Keratinocyte (primary cell): ENCODE data around the gene SAMD11. TPM values are rescaled to one million over a fixed set of nuclear protein-coding genes. Genes with fewer than 3 reads are reported as not detected.

Source experiments
- DNase-seq: peaks from one replicate; pipeline ENCODE4 v3.0.0-alpha.2; 2011; ENCODE audit warnings: low read depth, missing footprints, low spot score
- FAIRE-seq: peaks from 2 replicates; lab custom pipeline; 2011; peaks lifted over from hg19 to GRCh38; lab: Jason Lieb, UNC
- H2AFZ ChIP-seq: 2 replicates; pipeline ENCODE4 v1.6.0; 2012; ENCODE audit warnings: low read length, control low read depth, inconsistent platforms; ENCODE audit not compliant: control insufficient read depth
- H3K27ac ChIP-seq: 2 replicates; pipeline ENCODE4 v1.5.1; 2011; ENCODE audit warnings: low read length; ENCODE audit not compliant: control insufficient read depth, insufficient read depth
- H3K27me3 ChIP-seq: 3 replicates; pipeline ENCODE4 v1.6.0; 2011; ENCODE audit warnings: low read length; ENCODE audit not compliant: control insufficient read depth, insufficient read depth; ENCODE audit errors: extremely low read depth
- H3K36me3 ChIP-seq, 2 experiments: 2 replicates in 1 of 2; 3 replicates in 1 of 2; pipeline ENCODE4 v1.5.1; 2011; ENCODE audit warnings: low read length in 2 of 2, mild to moderate bottlenecking in 1 of 2; ENCODE audit not compliant: control insufficient read depth in 2 of 2, insufficient read depth in 2 of 2; ENCODE audit errors: extremely low read depth in 1 of 2
- H3K4me1 ChIP-seq: 3 replicates; pipeline ENCODE4 v1.5.1; 2011; ENCODE audit warnings: low read length; ENCODE audit not compliant: control insufficient read depth, insufficient read depth; ENCODE audit errors: extremely low read depth
- H3K4me2 ChIP-seq: 3 replicates; pipeline ENCODE4 v1.6.0; 2011; ENCODE audit warnings: low read depth, low read length; ENCODE audit not compliant: control insufficient read depth, insufficient read depth; ENCODE audit errors: extremely low read depth
- H3K4me3 ChIP-seq, 3 experiments: fragments of 200-600 bp in 1 of 3; sonication (generic) in 1 of 3; 2 replicates in 2 of 3; 3 replicates in 1 of 3; pipeline ENCODE4 v1.5.1; 2011 to 2016; ENCODE audit warnings: low read length in 3 of 3, mild to moderate bottlenecking in 3 of 3, control low read depth in 2 of 3, inconsistent platforms in 1 of 3, low read depth in 1 of 3, mixed read lengths in 1 of 3, mixed run types in 1 of 3, moderate library complexity in 1 of 3; ENCODE audit not compliant: control insufficient read depth in 2 of 3, insufficient read depth in 2 of 3; ENCODE audit errors: extremely low read depth in 1 of 3
- H3K79me2 ChIP-seq: 2 replicates; pipeline ENCODE4 v1.6.0; 2012; ENCODE audit warnings: low read length; ENCODE audit not compliant: control insufficient read depth, insufficient read depth
- H3K9ac ChIP-seq: 3 replicates; pipeline ENCODE4 v1.6.0; 2011; ENCODE audit warnings: low read length; ENCODE audit not compliant: control insufficient read depth, insufficient read depth; ENCODE audit errors: extremely low read depth
- H3K9me1 ChIP-seq: 3 replicates; pipeline ENCODE4 v1.6.0; 2011; ENCODE audit warnings: low read length; ENCODE audit not compliant: control insufficient read depth, insufficient read depth; ENCODE audit errors: extremely low read depth
- H3K9me3 ChIP-seq: 2 replicates; pipeline ENCODE4 v1.5.1; 2012; ENCODE audit warnings: low read depth, low read length; ENCODE audit not compliant: control insufficient read depth
- H4K20me1 ChIP-seq: 3 replicates; pipeline ENCODE4 v1.6.0; 2011; ENCODE audit warnings: low read length; ENCODE audit not compliant: control insufficient read depth, insufficient read depth; ENCODE audit errors: extremely low read depth
- CTCF ChIP-seq, 3 experiments: IDR thresholded peaks in 1 of 3; conservative IDR thresholded peaks in 1 of 3; optimal IDR thresholded peaks in 1 of 3; 2 replicates in 2 of 3; 3 replicates in 1 of 3; pipeline versions ENCODE3 to v1.5.1; 2011; ENCODE audit warnings: low read length in 3 of 3, mild to moderate bottlenecking in 3 of 3, moderate library complexity in 2 of 3, control low read depth in 1 of 3, inconsistent platforms in 1 of 3; ENCODE audit not compliant: insufficient read depth in 2 of 3; ENCODE audit errors: extremely low read depth in 1 of 3
- EZH2 ChIP-seq: IDR thresholded peaks from one replicate; pipeline ENCODE4 v1.6.1; 2012; ENCODE audit warnings: inconsistent platforms, mild to moderate bottlenecking, low read length, moderate library complexity
- dilution Hi-C: fragments of 300-500 bp; cut with MboI; formaldehyde crosslinking; loops from one replicate; pipeline ENCODE4 v1.7.0; 2020; ENCODE audit warnings: low sequenced_read_pairs; ENCODE audit not compliant: extremely low pct_ligation_motif_present
- polyA plus RNA-seq, 5 experiments: library from polyadenylated mRNA; depleted of rRNA in 3 of 5; stranded (reverse) in 3 of 5; stranded (forward) in 1 of 5; unstranded in 1 of 5; fragments of >200 nt; gene quantifications; 1 replicate in 1 of 5; 2 replicates in 3 of 5; 3 replicates in 1 of 5; pipeline versions ENCODE4 v1.2.1 to v1.2.3, GENCODE V29; 2011 to 2012; ENCODE audit warnings: missing spikeins in 2 of 5, low read depth in 1 of 5, low replicate concordance in 1 of 5

SAMD11 gene
- polyA plus RNA-seq, 1 donor (not counting 4 experiments of a cell fraction or from before 2014, with no cell fraction given) = not detected

DNA sequence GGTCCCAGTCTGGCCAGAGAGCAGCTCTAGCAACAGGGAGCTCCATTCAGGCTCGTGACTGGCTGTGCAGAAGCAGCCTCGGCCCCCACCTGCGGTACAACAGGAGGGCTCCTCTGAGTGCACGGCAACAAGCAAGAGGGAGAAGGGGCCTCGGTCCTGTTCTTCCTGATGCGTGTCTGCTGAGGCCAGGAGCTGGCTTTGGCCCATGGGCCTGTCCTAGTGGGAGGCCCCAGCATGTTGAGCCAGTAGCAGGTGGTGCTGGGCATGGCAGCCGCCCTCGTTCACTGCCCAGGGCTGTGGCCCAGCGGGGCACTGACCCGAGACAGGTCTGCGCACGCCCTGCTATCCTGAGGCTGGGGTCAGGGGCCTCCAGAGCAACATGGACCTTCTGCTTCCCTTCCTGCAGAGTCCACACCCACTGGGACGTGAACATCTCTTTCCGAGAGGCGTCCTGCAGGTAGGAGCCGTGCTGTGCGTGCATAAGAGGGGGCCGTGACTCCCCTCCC, 7.0 kb downstream of the SAMD11 start:
- no peaks in the 10 kb centered on the region for H3K79me2 ChIP-seq
- dilution Hi-C loops = no loop called here
- no peak overlapping the region for H2AFZ ChIP-seq
- H3K9ac ChIP-seq = no peak overlapping the region
- peaks cover 6% of the 10 kb centered on the region for H4K20me1 ChIP-seq
- DNase-seq = no peak
- H3K36me3 ChIP-seq = no peaks in the 10 kb centered on the region
- H3K4me2 ChIP-seq = no peak overlapping the region
- H3K27me3 ChIP-seq = peaks cover 90% of the 10 kb centered on the region
- no peak overlapping the region for H3K4me3 ChIP-seq
- H3K9me3 ChIP-seq = no peaks in the 10 kb centered on the region
- no peaks in the 10 kb centered on the region for H3K9me1 ChIP-seq
- TF ChIP-seq CTCF (optimal IDR thresholded peaks at IDR 0.05 in 1 of 3, IDR thresholded peaks at IDR 0.05 in 1 of 3, conservative IDR thresholded peaks at IDR 0.05 in 1 of 3; ENCODE audit: extremely low read depth in 1 of 3, insufficient read depth in 2 of 3, low read length in 3 of 3) = no peak
- peak; percentile 53 for TF ChIP-seq EZH2
- no peaks in the 10 kb centered on the region for H3K4me1 ChIP-seq
- no peak overlapping the region for H3K27ac ChIP-seq
- no peak for FAIRE-seq

GRCh38 chr1:931380-932172, 7.9 kb downstream of the SAMD11 start:
- dilution Hi-C loops = no loop called here
- no peaks in the 10 kb centered on the region for H3K9me1 ChIP-seq
- no peak for TF ChIP-seq EZH2
- TF ChIP-seq CTCF (optimal IDR thresholded peaks at IDR 0.05 in 1 of 3, IDR thresholded peaks at IDR 0.05 in 1 of 3, conservative IDR thresholded peaks at IDR 0.05 in 1 of 3; ENCODE audit: extremely low read depth in 1 of 3, insufficient read depth in 2 of 3, low read length in 3 of 3) = no peak
- DNase-seq (no peak), FAIRE-seq (no peak)
- H2AFZ ChIP-seq = no peak overlapping the region
- H3K79me2 ChIP-seq = no peaks in the 10 kb centered on the region
- H3K4me2 ChIP-seq = no peak overlapping the region
- H3K4me1 ChIP-seq = no peaks in the 10 kb centered on the region
- no peaks in the 10 kb centered on the region for H3K36me3 ChIP-seq
- no peak overlapping the region for H3K4me3 ChIP-seq
- no peak overlapping the region for H3K9ac ChIP-seq
- H3K27ac ChIP-seq = no peak overlapping the region
- no peaks in the 10 kb centered on the region for H3K9me3 ChIP-seq
- H4K20me1 ChIP-seq = peaks cover 3% of the 10 kb centered on the region
- H3K27me3 ChIP-seq = peaks cover 90% of the 10 kb centered on the region
